Cardiac septum (tissue), 1 donor: ENCODE data around the gene LGALS3. TPM values are rescaled to one million over a fixed set of nuclear protein-coding genes. Genes with fewer than 3 reads are reported as not detected.

Experiments used
- DNase-seq: peaks from one replicate; pipeline ENCODE4 v3.0.0-alpha.2; 2020; ENCODE audit warnings: low spot score
- intact Hi-C: fragments of 100-400 bp; cut with DNase I; formaldehyde crosslinking; loops from one replicate; pipeline ENCODE4 v1.14.0; 2022
- total RNA-seq: library from RNA; stranded (reverse); fragmentation: NEBNext Ultra II Directional; extraction: Animal tissue kit (Norgen Biotek cat#: 25700); gene quantifications from one replicate; pipeline ENCODE4 v1.2.1, GENCODE V29; 2021
- donor health status: DM: no; HTN: no; CAD: no.

Gene LGALS3
- total RNA-seq, 1 donor from 2014 or later, result 129 TPM

GRCh38 chr14:55157080-55157479 lies 28.0 kb downstream of the LGALS3 start:
- intact Hi-C loops, result no loop called here

GRCh38 chr14:55158412-55158811 lies 29.4 kb downstream of the LGALS3 start:
- intact Hi-C loops, result no loop called here
- no peak for DNase-seq

More at GRCh38 chr14:55157080-55157479, 28.0 kb downstream of the LGALS3 start:
- DNase-seq, result no peak

- DNase-seq, result no peak
- intact Hi-C loops, result loop anchor here (1.0 kb wide), 1 partner anchor 72 kb away; no protein-coding TSS in a partner anchor
Measured at GRCh38 chr14:55160989-55161388, 31.9 kb downstream of the LGALS3 start.

GRCh38 chr14:55170526-55170925 lies 41.5 kb downstream of the LGALS3 start:
- DNase-seq, result no peak
- intact Hi-C loops, result no loop called here

GRCh38 chr14:55180006-55180405 lies 51.0 kb downstream of the LGALS3 start:
- intact Hi-C loops, result no loop called here

GRCh38 chr14:55180434-55180833 lies 51.4 kb downstream of the LGALS3 start:
- intact Hi-C loops, result no loop called here
- DNase-seq, result no peak

More at GRCh38 chr14:55180006-55180405, 51.0 kb downstream of the LGALS3 start:
- no peak for DNase-seq

- no peak for DNase-seq
Measured at GRCh38 chr14:55188686-55189295, 59.7 kb downstream of the LGALS3 start.

GRCh38 chr14:55190906-55191202 lies 61.8 kb downstream of the LGALS3 start:
- no peak for DNase-seq
- intact Hi-C loops, result no loop called here

More at GRCh38 chr14:55188686-55189295, 59.7 kb downstream of the LGALS3 start:
- intact Hi-C loops, result no loop called here

- DNase-seq, result peak; percentile 96
- intact Hi-C loops, result no loop called here
Measured at GRCh38 chr14:55191203-55192053, 62.4 kb downstream of the LGALS3 start, which contains the start of gene DLGAP5. TSS of gene DLGAP5 (minus strand) at chr14:55191585. CDS start at chr14:55189179, 2,406 bp downstream.

GRCh38 chr14:55192054-55192621 lies 63.1 kb downstream of the LGALS3 start:
- DNase-seq, result no peak
- intact Hi-C loops, result no loop called here

- intact Hi-C loops, result no loop called here
- DNase-seq, result no peak
Measured at GRCh38 chr14:55194656-55195355, 65.8 kb downstream of the LGALS3 start.

Other genes with a start within 250 kb of the LGALS3 start
- gene GCH1, start 226.4 kb upstream of the LGALS3 start, total RNA-seq, result 2.6 TPM
- gene WDHD1, start 102.2 kb upstream of the LGALS3 start, total RNA-seq, result 1.8 TPM
- gene SOCS4, start 102.0 kb upstream of the LGALS3 start, total RNA-seq, result 19.8 TPM
- 75.2 TPM for gene MAPK1IP1L, start 77.6 kb upstream of the LGALS3 start, total RNA-seq
- gene DLGAP5, start 62.3 kb downstream of the LGALS3 start, total RNA-seq, result 0.08 TPM
- 17.4 TPM for gene FBXO34, start 142.2 kb downstream of the LGALS3 start, total RNA-seq